Measurements from ENCODE around the gene COPS8.

The COPS8 gene

GRCh38 chr2:237065071-237065377, 20.7 kb upstream of the COPS8 start:
- H4K91ac ChIP-seq (ENCODE audit: low read depth, low read length, poor library complexity): no peak overlapping the region
- H2AFZ ChIP-seq (ENCODE audit: low read length): no peak overlapping the region
- H4K8ac ChIP-seq (ENCODE audit: low read depth, low read length): no peak overlapping the region
- no peak overlapping the region for H3K23ac ChIP-seq (ENCODE audit: low read depth, low read length, poor library complexity)
- H3K9me3 ChIP-seq (replicated peaks in 1 of 2; ENCODE audit: control insufficient read depth in 2 of 2, insufficient read depth in 1 of 2, low read depth in 1 of 2, low read length in 2 of 2): no peaks in the 10 kb centered on the region
- no peak overlapping the region for H2BK15ac ChIP-seq (ENCODE audit: low read length)
- WGBS, 2 donors (ENCODE audit: extremely low coverage in 2 of 2, insufficient read length in 2 of 2, insufficient replicate concordance in 1 of 2): no CpG with 5 or more reads among the region's 2 CpGs
- H3K36me3 ChIP-seq (replicated peaks in 1 of 2; ENCODE audit: control insufficient read depth in 2 of 2, insufficient read depth in 2 of 2, low read length in 2 of 2): no peaks in the 10 kb centered on the region
- no peak overlapping the region for H3K18ac ChIP-seq (ENCODE audit: low read length)
- no peaks in the 10 kb centered on the region for H3K27me3 ChIP-seq (ENCODE audit: control insufficient read depth in 3 of 3, insufficient read depth in 3 of 3, low read depth in 1 of 3, low read length in 3 of 3)
- H3K14ac ChIP-seq (ENCODE audit: low read length): no peak overlapping the region
- DNase-seq (ENCODE audit: low spot score): no peak
- no peaks in the 10 kb centered on the region for H3K79me1 ChIP-seq (ENCODE audit: low read depth, low read length)
- no peak overlapping the region for H3K4ac ChIP-seq (ENCODE audit: low read length)
- no peak overlapping the region for H2AK5ac ChIP-seq (ENCODE audit: low read depth, low read length)
- no peak overlapping the region for H3K9ac ChIP-seq (ENCODE audit: low read depth, low read length, poor library complexity)
- no peak overlapping the region for H3K4me3 ChIP-seq (ENCODE audit: low read length in 2 of 2)
- H2BK5ac ChIP-seq (ENCODE audit: low read length): no peak overlapping the region
- no peak overlapping the region for H3K27ac ChIP-seq (replicated peaks; ENCODE audit: low read length)
- H3K4me1 ChIP-seq (ENCODE audit: control insufficient read depth in 2 of 2, insufficient read depth in 1 of 2, low read depth in 1 of 2, low read length in 2 of 2): peaks cover 5 to 7% of the 10 kb centered on the region in 2 donors
- no peak overlapping the region for H2BK12ac ChIP-seq (ENCODE audit: low read length)
- H2BK120ac ChIP-seq (ENCODE audit: low read depth, low read length): no peak overlapping the region
- no peak overlapping the region for H3K4me2 ChIP-seq (ENCODE audit: insufficient read depth, low read length, poor library complexity, severe bottlenecking)

- Histone ChIP-seq H4K8ac (ENCODE audit: low read depth, low read length) (no peak overlapping the region), H3K9ac (ENCODE audit: low read depth, low read length, poor library complexity) (no peak overlapping the region), H3K18ac (ENCODE audit: low read length) (no peak overlapping the region), H3K14ac (ENCODE audit: low read length) (no peak overlapping the region), H2AFZ (ENCODE audit: low read length) (no peak overlapping the region), H3K36me3 (replicated peaks in 1 of 2; ENCODE audit: control insufficient read depth in 2 of 2, insufficient read depth in 2 of 2, low read length in 2 of 2) (no peaks in the 10 kb centered on the region), H3K4me3 (ENCODE audit: low read length in 2 of 2) (no peak overlapping the region), H3K27me3 (ENCODE audit: control insufficient read depth in 3 of 3, insufficient read depth in 3 of 3, low read depth in 1 of 3, low read length in 3 of 3) (no peaks in the 10 kb centered on the region), H2AK5ac (ENCODE audit: low read depth, low read length) (no peak overlapping the region), H3K4me2 (ENCODE audit: insufficient read depth, low read length, poor library complexity, severe bottlenecking) (no peak overlapping the region), H3K27ac (replicated peaks; ENCODE audit: low read length) (no peak overlapping the region), H4K91ac (ENCODE audit: low read depth, low read length, poor library complexity) (no peak overlapping the region), H3K4ac (ENCODE audit: low read length) (no peak overlapping the region), H2BK120ac (ENCODE audit: low read depth, low read length) (no peak overlapping the region), H2BK15ac (ENCODE audit: low read length) (no peak overlapping the region), H3K23ac (ENCODE audit: low read depth, low read length, poor library complexity) (no peak overlapping the region), H2BK5ac (ENCODE audit: low read length) (no peak overlapping the region), H3K79me1 (ENCODE audit: low read depth, low read length) (no peaks in the 10 kb centered on the region), H3K4me1 (ENCODE audit: control insufficient read depth in 2 of 2, insufficient read depth in 1 of 2, low read depth in 1 of 2, low read length in 2 of 2) (peaks cover 0 to 3% of the 10 kb centered on the region in 2 donors), H3K9me3 (replicated peaks in 1 of 2; ENCODE audit: control insufficient read depth in 2 of 2, insufficient read depth in 1 of 2, low read depth in 1 of 2, low read length in 2 of 2) (no peaks in the 10 kb centered on the region), H2BK12ac (ENCODE audit: low read length) (no peak overlapping the region)
- DNase-seq (ENCODE audit: low spot score): no peak
- no CpG with 5 or more reads among the region's 2 CpGs for WGBS, 2 donors (ENCODE audit: extremely low coverage in 2 of 2, insufficient read length in 2 of 2, insufficient replicate concordance in 1 of 2)
Measured at GRCh38 chr2:237066396-237066795, 19.3 kb upstream of the COPS8 start.

- H3K18ac ChIP-seq (ENCODE audit: low read length): no peak overlapping the region
- H3K4ac ChIP-seq (ENCODE audit: low read length): no peak overlapping the region
- no peak overlapping the region for H2AFZ ChIP-seq (ENCODE audit: low read length)
- no peaks in the 10 kb centered on the region for H3K4me1 ChIP-seq (ENCODE audit: control insufficient read depth in 2 of 2, insufficient read depth in 1 of 2, low read depth in 1 of 2, low read length in 2 of 2)
- H2BK12ac ChIP-seq (ENCODE audit: low read length): no peak overlapping the region
- DNase-seq (ENCODE audit: low spot score): no peak
- no peak overlapping the region for H3K9ac ChIP-seq (ENCODE audit: low read depth, low read length, poor library complexity)
- H3K9me3 ChIP-seq (replicated peaks in 1 of 2; ENCODE audit: control insufficient read depth in 2 of 2, insufficient read depth in 1 of 2, low read depth in 1 of 2, low read length in 2 of 2): no peaks in the 10 kb centered on the region
- no peak overlapping the region for H2BK120ac ChIP-seq (ENCODE audit: low read depth, low read length)
- no peak overlapping the region for H2AK5ac ChIP-seq (ENCODE audit: low read depth, low read length)
- no CpG with 5 or more reads among the region's 3 CpGs for WGBS, 2 donors (ENCODE audit: extremely low coverage in 2 of 2, insufficient read length in 2 of 2, insufficient replicate concordance in 1 of 2)
- H2BK5ac ChIP-seq (ENCODE audit: low read length): no peak overlapping the region
- H3K27ac ChIP-seq (replicated peaks; ENCODE audit: low read length): no peak overlapping the region
- no peak overlapping the region for H3K14ac ChIP-seq (ENCODE audit: low read length)
- H3K4me2 ChIP-seq (ENCODE audit: insufficient read depth, low read length, poor library complexity, severe bottlenecking): no peak overlapping the region
- no peaks in the 10 kb centered on the region for H3K79me1 ChIP-seq (ENCODE audit: low read depth, low read length)
- no peak overlapping the region for H2BK15ac ChIP-seq (ENCODE audit: low read length)
- no peak overlapping the region for H4K8ac ChIP-seq (ENCODE audit: low read depth, low read length)
- H3K23ac ChIP-seq (ENCODE audit: low read depth, low read length, poor library complexity): no peak overlapping the region
- H3K27me3 ChIP-seq (ENCODE audit: control insufficient read depth in 3 of 3, insufficient read depth in 3 of 3, low read depth in 1 of 3, low read length in 3 of 3): no peaks in the 10 kb centered on the region
- H3K4me3 ChIP-seq (ENCODE audit: low read length in 2 of 2): no peak overlapping the region
- no peaks in the 10 kb centered on the region for H3K36me3 ChIP-seq (replicated peaks in 1 of 2; ENCODE audit: control insufficient read depth in 2 of 2, insufficient read depth in 2 of 2, low read length in 2 of 2)
- no peak overlapping the region for H4K91ac ChIP-seq (ENCODE audit: low read depth, low read length, poor library complexity)
Measured at GRCh38 chr2:237068005-237068576, 17.6 kb upstream of the COPS8 start.

DNA sequence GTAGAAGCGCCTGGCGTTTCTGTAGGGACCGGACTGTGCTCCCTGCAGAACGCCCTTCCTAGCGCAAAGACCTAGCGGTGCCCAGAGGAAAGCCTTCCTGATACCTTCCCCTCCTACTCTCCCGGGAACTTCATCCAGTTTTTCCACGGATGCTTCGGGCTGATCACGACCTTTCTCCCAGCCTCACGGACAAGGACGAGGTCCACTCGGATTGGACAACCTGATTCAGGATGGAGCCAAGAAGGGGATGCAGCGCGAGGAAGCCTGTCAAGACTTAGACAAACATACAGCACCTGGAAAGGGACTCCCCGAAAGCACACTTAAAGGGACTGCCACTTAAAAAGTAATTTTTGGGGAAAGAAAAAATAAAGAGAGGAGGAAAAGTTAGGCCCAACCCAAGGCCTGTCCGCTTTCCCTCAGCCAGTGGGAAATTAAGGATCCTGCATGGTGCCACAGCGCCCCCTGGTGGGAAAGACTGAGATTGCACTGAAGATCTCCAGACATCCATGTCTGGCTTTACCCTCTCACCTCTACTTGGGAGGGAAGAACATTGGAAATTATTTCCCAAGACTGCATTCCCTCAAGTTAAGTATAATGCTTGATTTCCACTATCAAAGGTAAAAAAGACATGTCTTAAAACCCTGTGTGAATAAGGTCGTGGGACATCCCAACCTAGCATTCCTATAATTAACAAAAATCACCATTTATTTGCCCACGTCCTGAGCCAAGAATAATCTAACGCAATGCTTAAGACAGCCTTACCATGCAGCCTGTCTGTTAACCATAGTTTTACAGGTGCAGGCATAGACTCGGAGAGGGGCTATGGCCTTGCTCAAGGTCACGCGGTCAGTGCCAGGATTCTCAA, 13.4 kb upstream of the COPS8 start:
- no peak overlapping the region for H2BK5ac ChIP-seq (ENCODE audit: low read length)
- no peak overlapping the region for H3K18ac ChIP-seq (ENCODE audit: low read length)
- H2AFZ ChIP-seq (ENCODE audit: low read length): peak overlapping the region; percentile 66
- no CpG with 5 or more reads among the region's 24 CpGs for WGBS, 2 donors (ENCODE audit: extremely low coverage in 2 of 2, insufficient read length in 2 of 2, insufficient replicate concordance in 1 of 2)
- no peak overlapping the region for H4K91ac ChIP-seq (ENCODE audit: low read depth, low read length, poor library complexity)
- no peak overlapping the region for H2BK120ac ChIP-seq (ENCODE audit: low read depth, low read length)
- no peak overlapping the region for H3K14ac ChIP-seq (ENCODE audit: low read length)
- no peak overlapping the region for H3K4ac ChIP-seq (ENCODE audit: low read length)
- no peak overlapping the region for H3K4me2 ChIP-seq (ENCODE audit: insufficient read depth, low read length, poor library complexity, severe bottlenecking)
- no peaks in the 10 kb centered on the region for H3K36me3 ChIP-seq (replicated peaks in 1 of 2; ENCODE audit: control insufficient read depth in 2 of 2, insufficient read depth in 2 of 2, low read length in 2 of 2)
- H2AK5ac ChIP-seq (ENCODE audit: low read depth, low read length): peak overlapping the region; percentile 10
- H3K9me3 ChIP-seq (replicated peaks in 1 of 2; ENCODE audit: control insufficient read depth in 2 of 2, insufficient read depth in 1 of 2, low read depth in 1 of 2, low read length in 2 of 2): no peaks in the 10 kb centered on the region
- no peak overlapping the region for H2BK15ac ChIP-seq (ENCODE audit: low read length)
- DNase-seq (ENCODE audit: low spot score): peak; percentile 79
- H3K9ac ChIP-seq (ENCODE audit: low read depth, low read length, poor library complexity): peak overlapping the region; percentile 9
- no peaks in the 10 kb centered on the region for H3K79me1 ChIP-seq (ENCODE audit: low read depth, low read length)
- H2BK12ac ChIP-seq (ENCODE audit: low read length): no peak overlapping the region
- H4K8ac ChIP-seq (ENCODE audit: low read depth, low read length): no peak overlapping the region
- no peak overlapping the region for H3K27ac ChIP-seq (replicated peaks; ENCODE audit: low read length)
- H3K4me1 ChIP-seq (ENCODE audit: control insufficient read depth in 2 of 2, insufficient read depth in 1 of 2, low read depth in 1 of 2, low read length in 2 of 2): peaks cover 0 to 4% of the 10 kb centered on the region in 2 donors
- no peak overlapping the region for H3K4me3 ChIP-seq (ENCODE audit: low read length in 2 of 2)
- no peak overlapping the region for H3K23ac ChIP-seq (ENCODE audit: low read depth, low read length, poor library complexity)
- H3K27me3 ChIP-seq (ENCODE audit: control insufficient read depth in 3 of 3, insufficient read depth in 3 of 3, low read depth in 1 of 3, low read length in 3 of 3): no peaks in the 10 kb centered on the region
